ENCODE data around the gene RAD1.

The RAD1 gene

DNA sequence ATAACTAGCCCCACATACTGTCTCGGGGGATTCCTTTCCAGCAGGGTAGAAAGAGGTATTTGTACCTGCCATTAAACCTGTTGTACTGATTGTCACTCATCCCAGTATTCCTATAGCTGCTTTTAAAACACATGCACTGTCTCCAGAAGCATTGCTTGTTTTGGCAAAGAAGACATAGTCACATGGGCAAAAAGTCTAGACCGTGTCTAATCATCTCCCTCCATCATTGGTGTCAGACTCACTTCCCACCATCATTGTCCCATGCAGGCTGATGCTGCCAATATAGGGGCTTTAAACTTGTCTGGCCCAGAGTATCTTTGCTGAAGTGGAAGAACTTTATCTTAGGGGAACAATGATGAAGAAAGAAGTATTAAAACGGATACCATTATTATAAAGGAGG, 26.6 kb upstream of the RAD1 start:
- no peak overlapping the region for H3K4me3 ChIP-seq (ENCODE audit: low read depth, low read length)
- TF ChIP-seq, protein P1, sequence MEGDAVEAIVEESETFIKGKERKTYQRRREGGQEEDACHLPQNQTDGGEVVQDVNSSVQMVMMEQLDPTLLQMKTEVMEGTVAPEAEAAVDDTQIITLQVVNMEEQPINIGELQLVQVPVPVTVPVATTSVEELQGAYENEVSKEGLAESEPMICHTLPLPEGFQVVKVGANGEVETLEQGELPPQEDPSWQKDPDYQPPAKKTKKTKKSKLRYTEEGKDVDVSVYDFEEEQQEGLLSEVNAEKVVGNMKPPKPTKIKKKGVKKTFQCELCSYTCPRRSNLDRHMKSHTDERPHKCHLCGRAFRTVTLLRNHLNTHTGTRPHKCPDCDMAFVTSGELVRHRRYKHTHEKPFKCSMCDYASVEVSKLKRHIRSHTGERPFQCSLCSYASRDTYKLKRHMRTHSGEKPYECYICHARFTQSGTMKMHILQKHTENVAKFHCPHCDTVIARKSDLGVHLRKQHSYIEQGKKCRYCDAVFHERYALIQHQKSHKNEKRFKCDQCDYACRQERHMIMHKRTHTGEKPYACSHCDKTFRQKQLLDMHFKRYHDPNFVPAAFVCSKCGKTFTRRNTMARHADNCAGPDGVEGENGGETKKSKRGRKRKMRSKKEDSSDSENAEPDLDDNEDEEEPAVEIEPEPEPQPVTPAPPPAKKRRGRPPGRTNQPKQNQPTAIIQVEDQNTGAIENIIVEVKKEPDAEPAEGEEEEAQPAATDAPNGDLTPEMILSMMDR (IDR thresholded peaks at IDR 0.05; ENCODE audit: control insufficient read depth, extremely low read depth, insufficient read depth): no peak
- no peak for DNase-seq (ENCODE audit: low read depth)

DNA sequence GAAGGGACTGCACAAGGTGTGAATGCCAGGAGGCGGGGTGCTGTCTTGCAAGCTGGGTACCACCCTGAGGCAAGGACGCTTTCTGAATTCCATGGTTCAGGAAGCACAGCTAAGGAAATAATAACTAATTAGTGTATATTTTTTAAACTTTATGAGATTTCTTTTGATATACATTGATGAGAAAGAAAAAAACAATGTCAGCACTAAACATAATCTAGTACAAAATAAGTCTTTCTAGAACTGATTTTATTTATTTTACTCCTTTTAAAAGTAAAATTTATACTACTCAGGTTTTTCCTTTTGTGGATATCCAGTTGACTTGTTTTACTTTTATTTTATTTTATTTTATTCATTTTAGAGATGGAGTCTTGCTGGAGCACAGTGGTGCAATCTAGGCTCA, 17.6 kb upstream of the RAD1 start:
- TF ChIP-seq, protein P1 (IDR thresholded peaks at IDR 0.05; ENCODE audit: control insufficient read depth, extremely low read depth, insufficient read depth): no peak
- no peak for DNase-seq (ENCODE audit: low read depth)
- no peak overlapping the region for H3K4me3 ChIP-seq (ENCODE audit: low read depth, low read length)

DNA sequence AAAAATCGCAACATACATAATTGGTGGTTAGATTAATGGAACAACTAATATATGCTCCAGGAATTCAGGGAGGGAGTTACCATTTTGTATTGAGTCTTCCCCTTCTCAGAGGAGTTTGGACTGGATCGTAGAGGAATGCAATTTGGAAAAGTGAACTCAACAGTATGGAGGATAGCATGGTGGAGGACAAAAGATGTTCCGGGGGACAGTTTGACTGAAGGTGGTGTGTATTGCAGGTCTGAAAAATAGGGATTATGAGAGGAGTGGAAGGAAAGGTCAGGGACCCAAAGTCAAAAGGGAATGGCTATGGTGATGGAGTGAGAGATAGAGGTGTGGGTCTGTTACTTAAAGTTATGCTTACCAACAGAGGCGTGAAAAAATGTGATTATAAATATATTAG, 15.6 kb upstream of the RAD1 start:
- no peak for DNase-seq (ENCODE audit: low read depth)
- peak overlapping the region; percentile 79 for H3K4me3 ChIP-seq (ENCODE audit: low read depth, low read length)
- TF ChIP-seq, protein P1 (IDR thresholded peaks at IDR 0.05; ENCODE audit: control insufficient read depth, extremely low read depth, insufficient read depth): no peak

DNA sequence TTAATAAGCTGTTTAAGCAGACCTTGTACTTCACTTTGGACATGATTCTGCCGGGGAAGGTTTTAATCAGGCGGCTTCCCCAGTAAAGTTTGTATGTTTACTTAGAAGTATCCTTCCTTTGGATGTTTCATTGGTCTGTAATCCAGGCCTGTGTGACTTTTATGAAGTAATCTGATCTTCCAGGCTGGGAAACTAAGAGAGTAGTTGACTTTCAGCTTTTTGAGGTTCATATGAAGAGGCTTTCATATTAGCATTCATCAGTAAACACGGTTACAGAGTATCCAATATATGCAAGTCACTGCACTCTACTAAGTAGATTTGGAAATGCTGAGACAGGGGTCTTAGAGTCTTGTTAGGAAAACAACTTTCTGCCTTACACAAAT, 15.1 kb upstream of the RAD1 start:
- DNase-seq (ENCODE audit: low read depth): peak; percentile 58
- TF ChIP-seq, protein P1 (IDR thresholded peaks at IDR 0.05; ENCODE audit: control insufficient read depth, extremely low read depth, insufficient read depth): no peak
- H3K4me3 ChIP-seq (ENCODE audit: low read depth, low read length): peak overlapping the region; percentile 79

DNA sequence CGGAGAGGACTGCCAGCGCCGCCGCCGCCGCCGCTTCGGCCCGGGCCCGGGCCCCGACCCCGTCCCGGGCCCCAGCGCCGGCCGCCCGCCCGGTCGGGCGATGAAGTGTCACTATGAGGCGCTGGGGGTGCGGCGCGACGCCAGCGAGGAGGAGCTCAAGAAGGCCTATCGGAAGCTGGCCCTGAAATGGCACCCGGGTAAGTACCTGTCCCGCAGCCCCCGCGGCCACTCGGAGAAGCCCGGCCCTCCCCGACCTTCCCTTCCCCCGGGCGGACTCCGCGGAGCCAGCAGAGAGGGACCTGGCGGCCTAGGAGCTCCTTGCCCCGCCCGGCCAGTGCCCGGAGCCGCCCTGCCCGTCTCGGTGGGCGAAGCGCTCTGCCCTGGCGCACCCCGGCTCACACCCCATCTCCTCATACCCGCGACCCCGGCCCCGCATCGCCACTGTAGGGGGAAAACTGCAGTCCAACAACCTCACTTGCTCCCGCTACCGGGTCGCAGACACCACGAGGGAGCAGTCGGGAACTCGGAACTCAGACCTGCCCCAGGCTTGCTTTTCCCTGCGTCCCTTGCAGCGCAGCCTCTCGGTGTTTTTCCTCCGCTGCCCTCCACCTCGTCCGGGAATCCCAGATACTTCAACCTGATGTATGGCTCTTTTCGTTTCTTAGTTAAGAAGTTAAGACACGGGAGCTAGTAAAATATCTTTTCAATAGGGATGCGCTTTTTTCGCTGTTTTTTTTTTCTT, 14.6 kb upstream of the RAD1 start:
- TF ChIP-seq, protein P1 (IDR thresholded peaks at IDR 0.05; ENCODE audit: control insufficient read depth, extremely low read depth, insufficient read depth): no peak
- peak; percentile 72 for DNase-seq (ENCODE audit: low read depth)
- peak overlapping the region; percentile 79 for H3K4me3 ChIP-seq (ENCODE audit: low read depth, low read length)

DNA sequence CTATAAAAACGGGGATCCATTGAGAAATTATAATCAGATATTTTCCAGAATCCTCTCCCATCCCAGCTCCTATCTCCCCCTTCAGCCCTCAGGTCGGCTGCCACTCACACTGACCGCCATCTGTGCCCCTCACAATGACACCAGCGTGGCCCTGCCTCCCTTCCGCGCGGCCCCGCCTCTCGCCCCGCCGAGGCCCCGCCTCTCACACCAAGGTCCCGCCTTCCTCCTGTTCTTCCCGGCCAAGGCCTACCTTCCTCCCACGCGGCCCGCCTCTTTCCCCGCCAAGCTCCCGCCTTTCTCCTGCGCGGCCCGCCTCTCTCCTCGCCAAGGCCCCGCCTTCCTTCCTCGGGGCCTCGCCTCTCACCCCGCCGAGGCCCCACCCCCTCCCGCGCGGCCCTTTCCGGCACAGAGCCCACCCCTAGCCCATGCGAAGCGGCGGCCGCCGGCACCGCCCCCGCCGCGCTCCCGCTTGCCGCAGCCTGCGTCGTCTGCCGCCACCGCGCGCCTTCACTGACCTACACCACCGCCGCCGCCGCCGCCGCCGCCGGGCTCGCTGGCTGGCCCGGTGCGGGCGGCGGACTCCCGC, 13.9 kb upstream of the RAD1 start, which contains the start of gene DNAJC21:
Gene DNAJC21, plus strand, starts transcription at position 426 of the 586 bp plus-strand sequence. CDS start 261 bp downstream, outside the sequence.
- H3K4me3 ChIP-seq (ENCODE audit: low read depth, low read length): peak within 1 kb of the TSS; percentile 79
- TF ChIP-seq, protein P1 (IDR thresholded peaks at IDR 0.05; ENCODE audit: control insufficient read depth, extremely low read depth, insufficient read depth): no peak
- DNase-seq (ENCODE audit: low read depth): peak; percentile 79
